CD4-positive, CD25-positive, alpha-beta regulatory T cell (primary cell): ENCODE results near the gene NAV3. TPM values are rescaled to one million over a fixed set of nuclear protein-coding genes. Genes with fewer than 3 reads are reported as not detected.

Source experiments
- ATAC-seq, 2 donors: fragments of 150-1000 bp; cut with Tn5 transposase; one replicate each; pipeline ENCODE4 v1.10.0; 2021; ENCODE audit warnings: low read depth in 2 of 2, moderate number of reproducible peaks in 2 of 2, moderate library complexity in 1 of 2
- DNase-seq, 3 donors: peaks; one replicate each; pipeline versions ENCODE4 v3.0.0 to v3.0.0-alpha.2; 2012 to 2022; ENCODE audit warnings: mixed read lengths in 1 of 3
- H3K27ac ChIP-seq: one replicate; pipeline ENCODE4 v1.7.0; 2013; ENCODE audit warnings: mild to moderate bottlenecking, low read length; ENCODE audit not compliant: insufficient read depth, poor library complexity, severe bottlenecking
- H3K27me3 ChIP-seq: one replicate; pipeline ENCODE4 v1.7.0; 2013; ENCODE audit warnings: low read length; ENCODE audit not compliant: control insufficient read depth, insufficient read depth
- H3K36me3 ChIP-seq: one replicate; pipeline ENCODE4 v1.7.0; 2013; ENCODE audit warnings: mild to moderate bottlenecking, low read length, moderate library complexity; ENCODE audit not compliant: control insufficient read depth, insufficient read depth
- H3K4me1 ChIP-seq: 2 replicates; pipeline ENCODE4 v1.7.0; 2013; ENCODE audit warnings: mild to moderate bottlenecking, low read length; ENCODE audit not compliant: insufficient read depth, control insufficient read depth, poor library complexity, severe bottlenecking
- H3K4me3 ChIP-seq: one replicate; pipeline ENCODE4 v1.7.0; 2013; ENCODE audit warnings: low read depth, mild to moderate bottlenecking, low read length, moderate library complexity
- H3K9me3 ChIP-seq, 2 experiments: 1 replicate in 1 of 2; 2 replicates in 1 of 2; pipeline ENCODE4 v1.7.0; 2013; ENCODE audit warnings: low read length in 2 of 2, mild to moderate bottlenecking in 1 of 2, moderate library complexity in 1 of 2; ENCODE audit not compliant: control insufficient read depth in 2 of 2
- H3K27ac Mint-ChIP-seq, 3 donors: one replicate each; pipeline ENCODE4 v1.8.0; 2020 to 2022; ENCODE audit warnings: mild to moderate bottlenecking in 3 of 3, mixed read lengths in 3 of 3, moderate library complexity in 2 of 3
- H3K27me3 Mint-ChIP-seq: one replicate; pipeline ENCODE4 v1.8.0; 2022; ENCODE audit warnings: mild to moderate bottlenecking, mixed read lengths
- H3K36me3 Mint-ChIP-seq: one replicate; pipeline ENCODE4 v1.8.0; 2020; ENCODE audit warnings: mixed read lengths
- H3K4me1 Mint-ChIP-seq, 4 donors: one replicate each; pipeline ENCODE4 v1.8.0; 2020 to 2022; ENCODE audit warnings: mixed read lengths in 4 of 4, mild to moderate bottlenecking in 1 of 4
- H3K4me3 Mint-ChIP-seq, 4 donors: one replicate each; pipeline ENCODE4 v1.8.0; 2020 to 2022; ENCODE audit warnings: mild to moderate bottlenecking in 4 of 4, mixed read lengths in 4 of 4, moderate library complexity in 3 of 4
- H3K9me3 Mint-ChIP-seq, 7 donors: one replicate each; pipeline ENCODE4 v1.8.0; 2020 to 2022; ENCODE audit warnings: mixed read lengths in 7 of 7, mild to moderate bottlenecking in 3 of 7, moderate library complexity in 2 of 7
- polyA plus RNA-seq, 4 donors: library from polyadenylated mRNA; unstranded; fragments of 300-500 nt; fragmentation: Illumina TruSeq; gene quantifications; one replicate each; pipeline ENCODE4 v1.2.3, GENCODE V29; 2021
- total RNA-seq: library from RNA; stranded (reverse); gene quantifications from one replicate; pipeline ENCODE4 v1.2.3, GENCODE V29; 2022

NAV3 gene
- total and polyA plus RNA-seq, 5 donors from 2014 or later = not detected

DNA sequence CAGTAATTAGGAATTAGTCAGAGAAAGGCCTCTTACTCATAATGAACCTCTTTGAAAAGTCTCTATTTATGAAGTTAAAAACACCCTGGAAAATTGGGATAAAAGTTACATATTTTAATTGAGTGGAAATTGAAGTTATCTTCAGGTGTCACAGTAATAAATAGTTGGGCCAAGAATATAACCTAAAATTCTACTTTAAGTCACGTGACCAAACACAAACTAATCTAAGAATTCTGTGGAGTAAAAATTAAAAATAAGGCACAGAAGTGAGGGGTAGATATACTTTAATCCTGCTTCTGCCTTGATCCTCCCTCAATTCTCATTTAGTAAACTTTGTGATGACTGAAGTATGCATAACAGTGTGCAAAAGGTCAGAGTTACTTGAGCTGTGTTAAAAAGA, 226.4 kb downstream of the NAV3 start:
- Mint-ChIP-seq H3K27me3 (no peaks in the 10 kb centered on the region), H3K4me3 (no peak overlapping the region), H3K4me1 (no peaks in the 10 kb centered on the region), H3K27ac (no peak overlapping the region), H3K36me3 (no peaks in the 10 kb centered on the region), H3K9me3 (peaks cover 0 to 8% (median 4%) of the 10 kb centered on the region in 7 donors)
- H3K27ac ChIP-seq = no peak overlapping the region
- H3K27me3 ChIP-seq = no peaks in the 10 kb centered on the region
- DNase-seq = no peak
- H3K4me1 ChIP-seq = no peaks in the 10 kb centered on the region
- no peak overlapping the region for H3K4me3 ChIP-seq
- H3K9me3 ChIP-seq = no peaks in the 10 kb centered on the region
- no peak for ATAC-seq
- no peaks in the 10 kb centered on the region for H3K36me3 ChIP-seq

GRCh38 chr12:78060186-78060585, 229.5 kb downstream of the NAV3 start:
- no peaks in the 10 kb centered on the region for H3K9me3 ChIP-seq
- H3K4me1 ChIP-seq = no peaks in the 10 kb centered on the region
- H3K27me3 Mint-ChIP-seq = no peaks in the 10 kb centered on the region
- peaks cover 0 to 6% (median 3%) of the 10 kb centered on the region in 7 donors for H3K9me3 Mint-ChIP-seq
- H3K27ac ChIP-seq = no peak overlapping the region
- ATAC-seq = no peak
- H3K27me3 ChIP-seq = no peaks in the 10 kb centered on the region
- H3K4me1 Mint-ChIP-seq = no peaks in the 10 kb centered on the region
- no peaks in the 10 kb centered on the region for H3K36me3 ChIP-seq
- no peaks in the 10 kb centered on the region for H3K36me3 Mint-ChIP-seq
- DNase-seq = no peak
- H3K27ac Mint-ChIP-seq = no peak overlapping the region
- no peak overlapping the region for H3K4me3 Mint-ChIP-seq
- no peak overlapping the region for H3K4me3 ChIP-seq

DNA sequence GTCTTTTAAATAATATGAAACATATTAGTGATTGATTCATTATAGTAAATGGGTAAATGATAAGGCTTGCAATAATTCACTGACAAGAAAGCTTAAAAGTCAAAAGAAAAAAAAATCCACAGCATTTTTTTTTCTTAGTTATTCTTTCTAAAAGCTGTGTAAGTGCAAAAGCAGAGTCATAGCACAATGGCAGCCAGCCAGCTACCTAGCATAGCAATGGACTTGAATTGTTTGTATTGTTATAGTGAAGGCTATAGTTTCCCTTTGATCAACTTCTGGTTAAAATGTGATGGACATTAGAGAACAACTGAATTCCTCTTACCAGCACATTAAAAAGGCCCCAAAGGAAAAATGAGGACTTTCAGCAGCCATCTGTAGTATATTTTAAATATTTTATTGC, 232.1 kb downstream of the NAV3 start:
- Histone ChIP-seq H3K36me3 (no peaks in the 10 kb centered on the region), H3K4me3 (no peak overlapping the region), H3K4me1 (no peaks in the 10 kb centered on the region), H3K9me3 (no peaks in the 10 kb centered on the region), H3K27ac (no peak overlapping the region), H3K27me3 (no peaks in the 10 kb centered on the region)
- no peaks in the 10 kb centered on the region for H3K4me1 Mint-ChIP-seq
- DNase-seq (no peak), ATAC-seq (no peak)
- H3K9me3 Mint-ChIP-seq = peaks cover 0 to 6% (median 3%) of the 10 kb centered on the region in 7 donors
- no peak overlapping the region for H3K4me3 Mint-ChIP-seq
- no peak overlapping the region for H3K27ac Mint-ChIP-seq
- no peaks in the 10 kb centered on the region for H3K27me3 Mint-ChIP-seq
- no peaks in the 10 kb centered on the region for H3K36me3 Mint-ChIP-seq

GRCh38 chr12:78081590-78082314, 251.1 kb downstream of the NAV3 start:
- no peak for ATAC-seq
- no peaks in the 10 kb centered on the region for H3K36me3 ChIP-seq
- no peaks in the 10 kb centered on the region for H3K27me3 ChIP-seq
- no peak for DNase-seq
- no peaks in the 10 kb centered on the region for H3K9me3 ChIP-seq
- H3K4me1 ChIP-seq = no peaks in the 10 kb centered on the region
- H3K27ac Mint-ChIP-seq = no peak overlapping the region
- no peak overlapping the region for H3K4me3 ChIP-seq
- peaks cover 0 to 7% (median 0%) of the 10 kb centered on the region in 7 donors for H3K9me3 Mint-ChIP-seq
- no peak overlapping the region for H3K4me3 Mint-ChIP-seq
- H3K36me3 Mint-ChIP-seq = no peaks in the 10 kb centered on the region
- no peaks in the 10 kb centered on the region for H3K4me1 Mint-ChIP-seq
- no peak overlapping the region for H3K27ac ChIP-seq
- no peaks in the 10 kb centered on the region for H3K27me3 Mint-ChIP-seq

DNA sequence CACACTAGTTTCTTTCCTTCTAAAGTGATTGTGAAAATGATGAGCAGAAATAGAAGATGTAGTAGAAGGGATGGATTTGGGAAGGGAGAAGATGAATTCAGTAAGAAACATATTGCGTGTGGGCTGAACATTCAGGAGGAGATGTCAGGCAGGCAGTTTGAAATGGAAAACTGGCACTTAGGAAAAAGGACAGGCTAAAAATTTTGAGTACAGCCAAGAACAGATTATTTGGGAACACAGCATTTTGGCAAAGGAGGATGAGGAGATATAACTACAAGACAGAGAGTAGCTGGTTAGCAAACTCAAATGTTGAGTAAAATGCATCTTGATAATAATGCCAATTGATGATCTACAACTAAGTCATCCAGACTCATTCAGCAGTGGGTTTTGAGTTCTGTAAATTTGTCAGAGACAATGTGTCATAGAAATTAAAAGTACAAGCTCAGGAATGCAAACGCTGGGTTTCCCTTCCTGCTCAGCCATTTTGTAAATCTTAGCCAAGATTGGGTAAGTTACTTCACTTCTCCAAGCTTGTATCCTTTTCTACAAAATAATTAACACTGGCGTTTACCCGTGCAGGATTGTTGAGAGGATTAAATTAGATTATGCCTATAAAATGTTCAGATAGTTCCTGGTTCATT, 255.0 kb downstream of the NAV3 start:
- DNase-seq = no peak
- no peak for ATAC-seq
- no peak overlapping the region for H3K4me3 Mint-ChIP-seq
- H3K36me3 Mint-ChIP-seq = no peaks in the 10 kb centered on the region
- H3K27ac Mint-ChIP-seq = no peak overlapping the region
- no peak overlapping the region for H3K27ac ChIP-seq
- no peaks in the 10 kb centered on the region for H3K36me3 ChIP-seq
- H3K9me3 ChIP-seq = no peaks in the 10 kb centered on the region
- H3K27me3 ChIP-seq = no peaks in the 10 kb centered on the region
- H3K27me3 Mint-ChIP-seq = no peaks in the 10 kb centered on the region
- no peaks in the 10 kb centered on the region for H3K4me1 Mint-ChIP-seq
- H3K4me1 ChIP-seq = no peaks in the 10 kb centered on the region
- no peak overlapping the region for H3K4me3 ChIP-seq
- H3K9me3 Mint-ChIP-seq = peaks cover 0 to 6% (median 2%) of the 10 kb centered on the region in 7 donors

- Mint-ChIP-seq H3K36me3 (no peaks in the 10 kb centered on the region), H3K4me1 (no peaks in the 10 kb centered on the region), H3K9me3 (peaks cover 0 to 6% (median 0%) of the 10 kb centered on the region in 7 donors), H3K27ac (no peak overlapping the region), H3K27me3 (no peaks in the 10 kb centered on the region), H3K4me3 (no peak overlapping the region)
- H3K4me3 ChIP-seq = no peak overlapping the region
- no peak overlapping the region for H3K27ac ChIP-seq
- H3K36me3 ChIP-seq = no peaks in the 10 kb centered on the region
- ATAC-seq = no peak
- no peak for DNase-seq
- no peaks in the 10 kb centered on the region for H3K9me3 ChIP-seq
- no peaks in the 10 kb centered on the region for H3K27me3 ChIP-seq
- H3K4me1 ChIP-seq = no peaks in the 10 kb centered on the region
Measured at GRCh38 chr12:78086553-78087362, 256.1 kb downstream of the NAV3 start.

DNA sequence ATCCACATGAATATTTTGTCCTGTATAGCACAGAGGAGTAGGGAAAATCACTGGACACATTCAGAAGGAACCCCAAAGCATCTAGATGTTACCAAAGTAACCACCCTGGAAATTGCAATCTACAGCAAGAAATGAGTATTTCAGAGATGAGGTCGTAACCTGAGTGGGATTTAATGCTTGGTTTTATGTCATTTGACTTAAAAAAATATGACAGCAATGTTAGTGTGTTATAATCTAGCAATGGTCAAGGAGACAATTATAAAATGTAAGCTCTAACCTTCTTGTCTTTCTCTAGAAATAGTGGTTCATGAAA, 256.6 kb downstream of the NAV3 start:
- no peak for ATAC-seq
- H3K9me3 Mint-ChIP-seq = peaks cover 0 to 7% (median 0%) of the 10 kb centered on the region in 7 donors

More for the DNA sequence above, 256.6 kb downstream of the NAV3 start:
- Histone ChIP-seq H3K4me3 (no peak overlapping the region), H3K36me3 (no peaks in the 10 kb centered on the region), H3K27me3 (no peaks in the 10 kb centered on the region), H3K9me3 (no peaks in the 10 kb centered on the region), H3K4me1 (no peaks in the 10 kb centered on the region), H3K27ac (no peak overlapping the region)
- Mint-ChIP-seq H3K4me1 (no peaks in the 10 kb centered on the region), H3K4me3 (no peak overlapping the region), H3K27ac (no peak overlapping the region), H3K27me3 (no peaks in the 10 kb centered on the region), H3K36me3 (no peaks in the 10 kb centered on the region)
- no peak for DNase-seq
